GM23338 (cell line): ENCODE measurements around the gene PCP2.

Experiments
- CREB1 ChIP-seq: fragments of 250-450 bp; sonication (Bioruptor Pico); IDR thresholded peaks from 2 replicates; pipeline ENCODE4 v1.5.0; 2020; ENCODE audit warnings: low read depth, mild to moderate bottlenecking, moderate library complexity
- CTCF ChIP-seq, 2 experiments: fragments of 200-600 bp in 1 of 2; sonication (generic) in 1 of 2; conservative IDR thresholded peaks; 2 replicates each; pipeline versions ENCODE4 v1.5.1 to v1.6.1; 2016 to 2017; ENCODE audit warnings: antibody characterized with exemption in 2 of 2, low read depth in 2 of 2, mild to moderate bottlenecking in 2 of 2, moderate library complexity in 1 of 2
- EZH2 ChIP-seq: fragments of 200-600 bp; sonication (generic); IDR thresholded peaks from one replicate; pipeline ENCODE4 v1.8.0; 2017; ENCODE audit warnings: antibody characterized with exemption, mild to moderate bottlenecking, low read depth; ENCODE audit not compliant: unreplicated experiment
- EZH2phosphoT487 ChIP-seq: fragments of 200-600 bp; sonication (generic); IDR thresholded peaks from one replicate; pipeline ENCODE4 v1.8.1; 2018; ENCODE audit warnings: antibody characterized with exemption; ENCODE audit not compliant: unreplicated experiment
- POLR2AphosphoS5 ChIP-seq: IDR thresholded peaks from 2 replicates; pipeline ENCODE4 v1.6.1; 2016; ENCODE audit warnings: antibody characterized with exemption, low read depth
- REST ChIP-seq: IDR thresholded peaks from one replicate; pipeline ENCODE4 v1.6.1; 2018; ENCODE audit warnings: antibody characterized with exemption; ENCODE audit not compliant: unreplicated experiment
- ZNF331 ChIP-seq: fragments of 250-450 bp; sonication (Bioruptor Pico); IDR thresholded peaks from 2 replicates; pipeline ENCODE4 v1.5.0; 2020; ENCODE audit warnings: low read depth, mild to moderate bottlenecking, moderate library complexity
- TF ChIP-seq, protein P1 (sequence below): IDR thresholded peaks from 2 replicates; pipeline ENCODE4 v1.6.1; 2016; ENCODE audit warnings: antibody characterized with exemption

DNA sequence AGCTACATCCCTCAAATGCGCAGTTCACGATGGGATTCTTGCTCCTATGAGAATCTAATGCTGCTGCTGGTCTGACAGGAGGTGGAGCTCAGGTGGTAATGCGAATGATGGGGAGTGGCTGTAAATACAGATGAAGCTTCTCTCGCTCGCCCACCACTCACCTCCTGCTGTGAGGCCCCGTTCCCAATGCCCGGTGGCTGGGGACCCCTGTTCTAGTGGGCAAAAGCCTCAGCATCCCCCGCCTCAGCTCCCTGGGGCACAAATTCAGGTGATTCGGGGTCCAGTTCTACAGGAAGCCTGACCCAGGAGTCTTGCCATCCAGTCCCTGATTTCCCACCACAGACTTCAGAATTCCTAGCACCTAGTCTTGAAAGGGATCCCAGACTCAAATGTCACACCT is 39.0 kb upstream of the PCP2 start:
- TF ChIP-seq CTCF (conservative IDR thresholded peaks at IDR 0.05; ENCODE audit: low read depth in 2 of 2) (no peak), REST (no peak), POLR2AphosphoS5 (no peak), EZH2 (no peak), ZNF331 (no peak), CREB1 (CRISPR knock-in tag) (no peak), EZH2phosphoT487 (no peak)
- TF ChIP-seq, protein P1, sequence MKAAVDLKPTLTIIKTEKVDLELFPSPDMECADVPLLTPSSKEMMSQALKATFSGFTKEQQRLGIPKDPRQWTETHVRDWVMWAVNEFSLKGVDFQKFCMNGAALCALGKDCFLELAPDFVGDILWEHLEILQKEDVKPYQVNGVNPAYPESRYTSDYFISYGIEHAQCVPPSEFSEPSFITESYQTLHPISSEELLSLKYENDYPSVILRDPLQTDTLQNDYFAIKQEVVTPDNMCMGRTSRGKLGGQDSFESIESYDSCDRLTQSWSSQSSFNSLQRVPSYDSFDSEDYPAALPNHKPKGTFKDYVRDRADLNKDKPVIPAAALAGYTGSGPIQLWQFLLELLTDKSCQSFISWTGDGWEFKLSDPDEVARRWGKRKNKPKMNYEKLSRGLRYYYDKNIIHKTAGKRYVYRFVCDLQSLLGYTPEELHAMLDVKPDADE, result no peak
